HG03039 (cell line): Measurements from ENCODE around the gene MAGEA9B.
"Not testable (repeated sequence)": the region's sequence is repeated elsewhere in the genome, so short reads cannot be mapped to it uniquely, and the experiment has no call there.

Experiments used
- ATAC-seq: cut with Tn5 transposase; IDR thresholded peaks from one replicate; pipeline ENCODE4 v1.9.1; 2021; ENCODE audit warnings: mild to moderate bottlenecking, moderate library complexity; ENCODE audit not compliant: unreplicated experiment

Gene MAGEA9B, protein sequence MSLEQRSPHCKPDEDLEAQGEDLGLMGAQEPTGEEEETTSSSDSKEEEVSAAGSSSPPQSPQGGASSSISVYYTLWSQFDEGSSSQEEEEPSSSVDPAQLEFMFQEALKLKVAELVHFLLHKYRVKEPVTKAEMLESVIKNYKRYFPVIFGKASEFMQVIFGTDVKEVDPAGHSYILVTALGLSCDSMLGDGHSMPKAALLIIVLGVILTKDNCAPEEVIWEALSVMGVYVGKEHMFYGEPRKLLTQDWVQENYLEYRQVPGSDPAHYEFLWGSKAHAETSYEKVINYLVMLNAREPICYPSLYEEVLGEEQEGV

DNA sequence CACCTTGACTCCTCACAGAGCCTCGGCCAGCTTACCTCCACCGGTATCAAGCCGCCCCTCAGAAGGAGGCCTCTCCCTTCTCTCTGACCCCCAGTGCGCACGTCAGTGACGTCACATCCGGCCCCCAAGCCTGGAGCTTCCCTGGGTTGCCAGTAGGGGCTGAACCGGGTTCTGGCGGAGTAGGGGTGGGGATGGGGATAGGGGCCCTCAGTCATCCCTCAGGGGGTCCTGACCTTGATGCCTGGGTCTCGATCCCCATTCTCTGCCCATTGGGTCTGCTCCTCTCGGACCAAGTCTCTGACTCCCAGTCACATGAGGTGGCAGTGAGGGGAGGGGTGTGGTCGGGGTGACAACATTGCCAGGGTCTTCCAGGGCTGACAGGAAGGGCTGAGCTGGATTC lies at the start of gene MAGEA9B:
TSS of gene MAGEA9B (minus strand) at position 101 of the 400 bp plus-strand sequence. CDS start 4,280 bp downstream, outside the sequence.
- ATAC-seq = not testable (repeated sequence)

GRCh38 chrX:149633511-149633910 lies 46.3 kb upstream of the MAGEA9B start:
- no peak for ATAC-seq

DNA sequence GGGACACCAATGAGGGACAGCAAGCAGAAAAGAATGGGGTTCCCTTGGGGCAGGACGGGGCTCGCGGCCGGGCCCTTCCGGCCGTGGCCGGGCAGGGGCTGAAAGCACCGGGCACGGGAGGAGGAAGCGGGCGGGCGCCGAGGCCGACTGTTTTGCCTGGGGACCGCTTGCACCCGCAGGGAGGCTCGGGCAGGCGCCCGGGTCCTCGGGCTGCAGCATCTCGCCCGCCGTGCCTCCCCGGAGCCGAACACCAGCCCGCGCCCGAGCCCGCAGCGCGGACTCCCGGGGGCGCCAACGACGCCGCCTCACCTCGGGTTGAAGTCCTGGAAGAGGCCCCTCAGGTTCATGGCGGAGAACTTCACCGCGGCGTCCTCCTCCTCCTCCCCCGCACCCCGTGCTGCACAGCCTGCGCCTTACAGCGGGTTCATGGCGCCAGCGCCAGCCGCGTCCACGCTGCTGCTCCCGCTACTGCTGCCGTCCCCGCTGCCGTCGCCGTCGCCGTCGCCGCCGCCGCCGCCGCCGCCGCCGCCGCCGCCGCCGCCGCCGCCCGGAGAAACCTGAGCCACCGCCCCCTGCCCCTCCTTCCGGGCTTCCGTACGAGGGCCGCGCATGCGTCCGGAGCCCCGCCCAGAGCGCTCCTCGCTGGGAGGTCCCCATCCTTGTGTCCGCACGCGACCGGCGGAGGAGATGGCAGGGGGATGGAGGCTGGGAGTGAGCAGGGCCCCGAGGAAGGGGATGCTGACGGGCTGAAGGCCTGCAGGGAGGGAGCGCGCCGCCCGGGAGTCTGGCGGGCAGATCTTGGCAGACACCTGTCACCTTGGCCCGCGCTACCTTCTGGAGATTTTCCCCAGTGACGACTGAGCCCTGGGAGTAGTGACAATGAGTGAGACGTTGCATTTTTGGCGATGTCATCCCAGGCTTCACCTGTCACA lies 44.2 kb upstream of the MAGEA9B start, which contains the start of gene TMEM185A:
TSS of gene TMEM185A (minus strand) at position 559 of the 932 bp plus-strand sequence. CDS start at position 347, 212 bp downstream.
- ATAC-seq = peak; percentile 86

GRCh38 chrX:149630681-149631233 lies 43.5 kb upstream of the MAGEA9B start:
- ATAC-seq = no peak

DNA sequence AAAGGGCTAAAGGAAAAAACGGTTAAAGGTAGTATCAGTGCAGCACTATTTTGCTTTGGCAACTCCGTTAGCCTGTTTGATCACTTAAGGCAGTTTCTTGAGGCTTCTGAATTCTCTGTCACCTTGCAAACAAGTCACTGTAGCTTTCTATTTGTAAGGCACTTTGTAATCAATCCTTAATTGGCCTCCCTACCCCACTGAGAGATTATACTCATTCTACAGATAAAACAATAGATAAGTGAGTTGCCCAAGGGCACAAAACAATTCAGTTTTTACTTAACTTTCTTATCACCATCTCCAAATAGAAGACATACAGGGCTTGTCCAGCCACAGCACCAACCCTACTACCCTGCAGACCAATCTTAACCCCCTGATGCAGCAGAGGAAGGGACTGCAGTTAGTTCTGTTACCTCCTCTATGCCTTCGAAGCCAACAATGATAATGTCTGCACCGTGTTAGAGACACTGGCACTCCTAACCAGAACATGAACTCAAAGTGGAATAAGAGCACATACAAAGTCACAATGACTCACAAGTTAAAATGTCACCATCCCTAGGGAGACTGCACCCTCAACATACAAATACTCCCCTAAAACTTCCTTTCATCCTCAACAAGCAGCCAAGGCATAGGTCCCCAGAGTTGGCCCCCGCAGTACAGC lies 42.6 kb upstream of the MAGEA9B start:
- ATAC-seq = no peak

DNA sequence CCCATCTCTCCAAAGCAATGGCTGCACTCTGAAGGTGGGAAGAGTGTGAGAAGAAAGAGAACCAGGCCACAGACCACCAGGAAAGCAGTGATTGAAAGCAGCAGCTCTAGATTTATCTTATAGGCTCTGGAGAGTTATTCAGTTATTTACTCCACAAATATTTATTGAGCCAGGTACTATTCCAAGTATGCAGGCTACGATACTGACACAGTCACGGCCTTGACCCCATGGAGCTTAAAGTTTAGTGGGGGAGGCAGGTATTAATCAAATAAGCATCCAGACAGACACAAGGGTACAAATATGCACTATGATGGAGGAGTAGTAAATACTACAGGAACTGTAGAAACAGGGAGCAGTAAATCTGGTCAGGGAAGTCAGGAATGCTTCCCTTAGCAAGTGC lies 41.5 kb upstream of the MAGEA9B start:
- ATAC-seq = no peak

GRCh38 chrX:149628280-149628679 lies 41.0 kb upstream of the MAGEA9B start:
- ATAC-seq = no peak

- ATAC-seq = not testable (repeated sequence)
These were observed 39.6 kb upstream of the MAGEA9B start for GRCh38 chrX:149626829-149627228.

- ATAC-seq = not testable (repeated sequence)
These were observed 32.4 kb upstream of the MAGEA9B start for GRCh38 chrX:149619662-149620061.

DNA sequence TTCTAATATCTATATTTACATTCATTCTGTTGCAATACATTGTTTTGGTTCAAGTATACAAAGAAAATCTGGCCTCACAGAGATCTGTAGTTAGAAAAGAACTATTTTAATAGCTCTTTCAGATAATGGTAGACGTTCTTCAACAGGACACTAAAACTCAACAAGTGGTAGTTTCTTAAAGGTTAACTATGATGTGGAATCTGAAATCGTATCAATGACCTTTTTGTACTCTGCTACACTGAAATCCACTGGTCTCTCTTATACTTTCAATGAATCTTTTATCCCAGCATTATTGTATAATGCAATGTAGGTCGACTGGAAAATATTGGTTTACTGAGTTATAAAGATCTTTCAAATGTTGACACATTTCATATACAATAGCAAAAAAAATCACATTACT lies 31.6 kb upstream of the MAGEA9B start:
- no peak for ATAC-seq

- ATAC-seq = no peak
These were observed 24.4 kb upstream of the MAGEA9B start for GRCh38 chrX:149611623-149612175.

- ATAC-seq = no peak
These were observed 23.3 kb upstream of the MAGEA9B start for GRCh38 chrX:149610511-149610910.

DNA sequence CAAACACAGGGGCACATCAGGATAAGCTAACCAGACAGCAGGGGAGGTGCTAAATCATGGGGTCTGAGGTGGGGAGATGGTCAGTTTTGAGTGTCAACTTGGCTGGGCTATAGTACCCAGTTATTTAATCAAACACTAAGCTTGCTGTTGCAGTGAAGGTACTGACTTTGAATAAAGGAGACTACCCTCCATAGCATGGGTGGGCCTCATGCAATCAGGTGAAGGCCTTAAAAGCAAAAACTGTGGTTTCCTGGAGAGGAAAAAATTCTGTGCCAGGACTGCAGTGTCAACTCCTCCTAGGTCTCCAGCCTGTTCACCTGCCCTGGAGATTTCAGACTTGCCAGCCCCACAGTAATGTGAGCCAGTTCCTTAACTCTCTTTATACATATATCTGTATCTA lies 20.4 kb upstream of the MAGEA9B start:
- ATAC-seq = no peak

DNA sequence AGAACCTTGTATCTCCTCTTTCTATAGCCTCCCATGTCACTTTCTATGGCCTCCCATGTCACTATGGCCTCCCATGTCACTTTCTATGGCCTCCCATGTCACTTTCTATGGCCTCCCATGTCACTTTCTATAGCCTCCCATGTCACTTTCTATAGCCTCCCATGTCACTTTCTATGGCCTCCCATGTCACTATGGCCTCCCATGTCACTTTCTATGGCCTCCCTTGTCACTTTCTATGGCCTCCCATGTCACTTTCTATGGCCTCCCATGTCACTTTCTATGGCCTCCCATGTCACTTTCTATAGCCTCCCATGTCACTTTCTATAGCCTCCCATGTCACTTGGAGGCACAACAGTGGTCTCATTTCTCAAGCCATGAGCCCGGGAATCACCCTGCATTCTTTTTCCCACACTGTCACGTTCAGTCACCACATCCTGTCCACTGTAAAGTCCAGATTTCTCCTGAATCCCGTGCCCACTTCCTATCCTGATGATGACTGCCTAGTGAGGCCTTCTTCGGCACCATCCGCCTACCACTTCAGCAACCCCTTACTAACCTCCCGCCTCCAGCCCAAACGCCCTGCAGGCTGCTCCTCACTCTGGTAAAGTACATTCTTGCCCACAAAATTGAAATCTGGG lies 18.1 kb upstream of the MAGEA9B start:
- ATAC-seq = not testable (repeated sequence)

DNA sequence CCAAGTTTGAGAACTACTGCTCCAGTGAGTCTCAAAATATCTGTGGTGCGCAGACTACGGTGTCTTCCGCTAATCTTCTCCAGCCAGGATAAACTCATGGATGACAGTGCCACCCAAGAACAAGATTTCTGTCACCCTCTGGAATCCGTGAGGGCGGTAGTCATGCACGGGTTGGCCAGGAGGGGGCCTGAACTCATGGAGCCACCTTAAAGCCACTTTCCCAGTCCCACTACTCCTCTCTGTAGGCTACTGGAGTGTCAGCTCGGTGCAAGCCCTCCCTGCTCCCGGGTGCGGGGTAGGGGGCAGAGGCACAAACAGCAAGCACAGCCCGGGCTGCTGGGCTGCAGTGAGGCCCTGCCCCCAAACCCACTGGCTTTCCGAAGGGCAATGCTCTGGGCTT lies 11.3 kb upstream of the MAGEA9B start:
- not testable (repeated sequence) for ATAC-seq

- not testable (repeated sequence) for ATAC-seq
These were observed 8.7 kb upstream of the MAGEA9B start for GRCh38 chrX:149595943-149596342.

- ATAC-seq = not testable (repeated sequence)
These were observed 8.0 kb upstream of the MAGEA9B start, which contains the start of gene HSFX2 for GRCh38 chrX:149595214-149595613. Gene HSFX2, minus strand, starts transcription at chrX:149595314. Its CDS starts 614 bp downstream, at chrX:149594700.

DNA sequence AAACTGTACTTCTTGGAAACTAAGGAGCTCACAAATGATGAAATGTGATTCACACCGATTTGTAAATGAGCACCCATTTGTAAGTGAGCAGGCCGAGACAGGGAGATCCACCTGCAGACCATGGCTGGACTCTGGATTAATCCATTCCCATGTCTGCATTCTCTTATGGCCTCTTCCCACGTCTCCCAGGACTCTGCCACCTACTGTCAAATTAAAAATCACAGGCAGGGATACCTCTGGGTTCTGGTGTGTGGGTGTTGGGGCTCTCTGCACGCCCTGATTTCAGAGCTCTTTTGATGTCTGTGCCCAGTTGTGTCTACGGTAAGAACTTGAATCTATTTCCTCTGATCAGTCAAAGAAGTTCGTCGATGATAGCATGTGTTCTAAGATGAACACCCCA lies 3.7 kb upstream of the MAGEA9B start:
- not testable (repeated sequence) for ATAC-seq

- ATAC-seq = not testable (repeated sequence)
These were observed 1.6 kb downstream of the MAGEA9B start for GRCh38 chrX:149585631-149586030.

- ATAC-seq = peak; percentile 100
These were observed 13.8 kb downstream of the MAGEA9B start for GRCh38 chrX:149573456-149573855.
